HL-60 (cell line): ENCODE measurements around the gene OR5T2.

Experiments
- DNase-seq, 2 experiments: peaks; one replicate each; pipeline ENCODE4 v3.0.0-alpha.2; 2010 to 2020; ENCODE audit warnings: low read depth in 1 of 2, low spot score in 1 of 2
- H3K27ac ChIP-seq: fragments of 250-450 bp; sonication (Bioruptor Pico); replicated peaks from 2 replicates; pipeline ENCODE4 v1.5.1; 2020; ENCODE audit warnings: mild to moderate bottlenecking, moderate library complexity
- H3K27me3 ChIP-seq: fragments of 250-450 bp; sonication (Bioruptor Pico); 2 replicates; pipeline ENCODE4 v1.5.1; 2021; ENCODE audit warnings: mild to moderate bottlenecking, moderate library complexity; ENCODE audit not compliant: insufficient read depth, poor library complexity, severe bottlenecking
- H3K4me3 ChIP-seq: replicated peaks from 2 replicates; pipeline ENCODE4 v1.5.1; 2011; ENCODE audit warnings: mild to moderate bottlenecking, control low read depth, low read length; ENCODE audit not compliant: insufficient read depth
- CTCF ChIP-seq: IDR thresholded peaks from one replicate; pipeline ENCODE4 v1.5.1; 2011; ENCODE audit warnings: low read length, control low read depth, inconsistent platforms; ENCODE audit not compliant: insufficient read depth
- GABPA ChIP-seq: IDR thresholded peaks from 2 replicates; pipeline ENCODE4 v1.6.1; 2012; ENCODE audit warnings: low read depth
- POLR2AphosphoS5 ChIP-seq: IDR thresholded peaks from 2 replicates; pipeline ENCODE4 v1.6.1; 2012; ENCODE audit warnings: low read depth
- SPI1 ChIP-seq: IDR thresholded peaks from 2 replicates; pipeline ENCODE4 v1.6.1; 2012; ENCODE audit warnings: low read depth, mild to moderate bottlenecking, borderline replicate concordance
- TF ChIP-seq, protein P1 (sequence below): IDR thresholded peaks from 2 replicates; pipeline ENCODE4 v1.6.1; 2012; ENCODE audit warnings: low read depth; ENCODE audit not compliant: insufficient replicate concordance

The OR5T2 gene

GRCh38 chr11:56207790-56208189 is 26.3 kb downstream of the OR5T2 start:
- no peaks in the 10 kb centered on the region for H3K27me3 ChIP-seq
- H3K4me3 ChIP-seq: no peak overlapping the region
- no peak overlapping the region for H3K27ac ChIP-seq
- no peak for TF ChIP-seq CTCF
- TF ChIP-seq, protein P1, sequence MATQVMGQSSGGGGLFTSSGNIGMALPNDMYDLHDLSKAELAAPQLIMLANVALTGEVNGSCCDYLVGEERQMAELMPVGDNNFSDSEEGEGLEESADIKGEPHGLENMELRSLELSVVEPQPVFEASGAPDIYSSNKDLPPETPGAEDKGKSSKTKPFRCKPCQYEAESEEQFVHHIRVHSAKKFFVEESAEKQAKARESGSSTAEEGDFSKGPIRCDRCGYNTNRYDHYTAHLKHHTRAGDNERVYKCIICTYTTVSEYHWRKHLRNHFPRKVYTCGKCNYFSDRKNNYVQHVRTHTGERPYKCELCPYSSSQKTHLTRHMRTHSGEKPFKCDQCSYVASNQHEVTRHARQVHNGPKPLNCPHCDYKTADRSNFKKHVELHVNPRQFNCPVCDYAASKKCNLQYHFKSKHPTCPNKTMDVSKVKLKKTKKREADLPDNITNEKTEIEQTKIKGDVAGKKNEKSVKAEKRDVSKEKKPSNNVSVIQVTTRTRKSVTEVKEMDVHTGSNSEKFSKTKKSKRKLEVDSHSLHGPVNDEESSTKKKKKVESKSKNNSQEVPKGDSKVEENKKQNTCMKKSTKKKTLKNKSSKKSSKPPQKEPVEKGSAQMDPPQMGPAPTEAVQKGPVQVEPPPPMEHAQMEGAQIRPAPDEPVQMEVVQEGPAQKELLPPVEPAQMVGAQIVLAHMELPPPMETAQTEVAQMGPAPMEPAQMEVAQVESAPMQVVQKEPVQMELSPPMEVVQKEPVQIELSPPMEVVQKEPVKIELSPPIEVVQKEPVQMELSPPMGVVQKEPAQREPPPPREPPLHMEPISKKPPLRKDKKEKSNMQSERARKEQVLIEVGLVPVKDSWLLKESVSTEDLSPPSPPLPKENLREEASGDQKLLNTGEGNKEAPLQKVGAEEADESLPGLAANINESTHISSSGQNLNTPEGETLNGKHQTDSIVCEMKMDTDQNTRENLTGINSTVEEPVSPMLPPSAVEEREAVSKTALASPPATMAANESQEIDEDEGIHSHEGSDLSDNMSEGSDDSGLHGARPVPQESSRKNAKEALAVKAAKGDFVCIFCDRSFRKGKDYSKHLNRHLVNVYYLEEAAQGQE: no peak
- no peak for TF ChIP-seq POLR2AphosphoS5
- TF ChIP-seq SPI1: no peak
- TF ChIP-seq GABPA: no peak
- no peak for DNase-seq

GRCh38 chr11:56197367-56197766 is 36.7 kb downstream of the OR5T2 start:
- TF ChIP-seq GABPA (no peak), SPI1 (no peak)
- TF ChIP-seq, protein P1: no peak
- Histone ChIP-seq H3K27me3 (no peaks in the 10 kb centered on the region), H3K4me3 (no peak overlapping the region), H3K27ac (no peak overlapping the region)
- DNase-seq: no peak

DNA sequence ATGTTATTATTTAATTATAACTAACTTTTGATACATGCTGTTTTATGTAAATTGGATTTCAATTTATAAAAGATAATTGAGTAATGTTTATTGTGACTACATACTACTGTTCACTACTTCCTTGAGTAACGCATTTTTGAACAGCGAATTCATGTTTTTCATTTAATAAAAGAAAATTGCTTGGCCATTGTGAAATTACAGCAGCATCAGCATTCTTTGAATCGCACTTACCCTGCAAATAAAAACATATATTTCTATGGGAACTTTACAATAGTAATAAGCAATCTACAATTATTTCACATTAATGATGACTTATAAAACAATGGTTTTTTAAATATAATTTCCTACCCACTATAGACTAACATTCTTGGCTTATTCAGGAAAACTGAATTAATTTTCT is 37.4 kb downstream of the OR5T2 start:
- Histone ChIP-seq H3K4me3 (no peak overlapping the region), H3K27me3 (no peaks in the 10 kb centered on the region), H3K27ac (no peak overlapping the region)
- TF ChIP-seq GABPA: no peak
- TF ChIP-seq, protein P1: no peak
- TF ChIP-seq POLR2AphosphoS5: no peak
- no peak for TF ChIP-seq CTCF
- DNase-seq: no peak

GRCh38 chr11:56188602-56189001 is 45.5 kb downstream of the OR5T2 start:
- Histone ChIP-seq H3K27me3 (no peaks in the 10 kb centered on the region), H3K27ac (no peak overlapping the region)
- TF ChIP-seq CTCF (no peak), POLR2AphosphoS5 (no peak), SPI1 (no peak), GABPA (no peak)
- TF ChIP-seq, protein P1: no peak

More at GRCh38 chr11:56188602-56189001, 45.5 kb downstream of the OR5T2 start:
- no peak overlapping the region for H3K4me3 ChIP-seq
- DNase-seq: no peak
